ENCODE data around the gene H6PD.

The H6PD gene

DNA sequence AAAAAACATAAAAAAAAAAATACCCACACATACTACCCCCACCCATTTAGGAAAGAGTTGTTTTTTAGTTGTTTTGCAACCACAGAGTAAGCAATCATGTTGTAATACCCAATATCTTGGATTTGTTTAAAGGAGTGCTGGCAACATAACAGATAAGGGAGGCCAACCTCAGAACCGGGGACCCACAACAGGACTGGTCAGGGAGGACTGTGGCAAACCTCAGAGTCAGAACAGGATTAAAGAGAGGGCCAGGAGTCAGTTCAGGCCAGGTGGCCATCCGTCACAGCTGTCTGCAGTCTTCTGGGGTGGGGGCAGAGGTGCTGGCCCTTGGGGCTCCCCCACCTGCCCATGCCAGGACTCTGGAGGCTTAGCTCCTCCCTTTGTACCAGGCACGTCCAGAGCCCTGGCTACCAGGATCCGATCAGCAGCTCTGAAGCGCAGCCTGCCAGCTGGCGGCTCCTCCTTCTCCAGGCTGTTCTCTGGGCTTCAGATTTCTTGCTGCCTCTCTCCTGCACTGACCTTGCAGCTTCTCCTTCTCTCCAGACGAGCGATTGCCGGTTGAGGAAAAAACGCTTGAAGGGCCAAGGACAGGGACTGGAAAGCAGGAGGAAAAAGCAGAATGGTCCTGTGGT, 7.9 kb downstream of the H6PD start:
- no peak for FAIRE-seq

DNA sequence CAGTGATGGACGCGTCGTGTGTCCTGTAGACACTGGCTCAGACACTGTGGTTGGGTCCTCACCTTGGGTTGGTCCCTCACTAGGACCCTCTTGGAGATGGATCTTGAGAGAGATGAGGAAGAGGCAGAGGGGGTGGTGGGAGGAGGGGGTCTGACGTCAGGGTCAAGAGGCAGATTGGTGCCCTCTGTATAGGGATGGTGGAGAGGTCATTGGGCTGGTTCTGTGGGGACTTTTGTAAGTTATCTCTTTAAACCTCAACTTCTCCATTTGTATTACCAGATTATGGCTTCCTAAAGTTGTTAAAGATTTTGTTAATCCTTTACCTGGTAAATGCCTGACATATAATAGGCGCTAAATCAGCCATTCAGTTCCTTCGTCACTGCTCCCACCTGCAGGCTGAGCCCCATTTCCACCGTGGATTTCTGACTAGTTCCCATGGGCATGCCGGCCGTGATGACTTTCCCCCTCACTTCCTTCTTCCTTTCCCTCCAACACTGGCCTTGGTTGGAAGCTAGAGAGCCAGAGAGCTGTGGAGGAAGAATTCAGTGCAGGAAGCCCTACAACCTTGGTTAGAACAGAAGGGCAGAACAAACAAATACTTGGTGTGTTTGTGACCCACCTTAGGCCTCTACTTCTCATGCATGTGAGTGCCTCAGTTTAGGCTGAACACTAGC, 8.6 kb downstream of the H6PD start:
- no peak for FAIRE-seq

GRCh38 chr1:9244501-9245229, 10.1 kb downstream of the H6PD start:
- FAIRE-seq: no peak

GRCh38 chr1:9245230-9245619, 10.7 kb downstream of the H6PD start:
- FAIRE-seq: no peak

DNA sequence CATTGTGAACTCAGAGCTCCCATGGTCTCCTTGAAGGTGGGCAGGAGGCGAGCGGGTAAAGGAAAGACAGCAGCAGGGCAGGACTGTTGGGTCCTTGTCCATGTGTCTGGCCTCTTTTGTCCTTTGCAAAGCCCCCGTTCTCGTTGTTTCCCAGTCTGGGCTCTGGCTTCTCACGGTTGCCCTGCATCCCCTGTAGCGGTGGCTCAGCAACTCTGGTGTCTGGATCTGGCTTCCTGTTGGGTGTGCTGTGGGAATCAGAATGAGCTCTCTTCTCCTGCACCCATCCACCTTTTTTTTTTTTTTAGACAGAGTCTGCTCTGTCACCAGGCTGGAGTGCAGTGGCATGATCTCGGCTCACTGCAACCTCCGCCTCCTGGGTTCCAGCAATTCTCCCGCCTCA, 11.1 kb downstream of the H6PD start:
- FAIRE-seq: no peak

- no peak for FAIRE-seq
Observed at GRCh38 chr1:9246215-9246614, 11.6 kb downstream of the H6PD start.

GRCh38 chr1:9246841-9247785, 12.5 kb downstream of the H6PD start:
- no peak for FAIRE-seq

DNA sequence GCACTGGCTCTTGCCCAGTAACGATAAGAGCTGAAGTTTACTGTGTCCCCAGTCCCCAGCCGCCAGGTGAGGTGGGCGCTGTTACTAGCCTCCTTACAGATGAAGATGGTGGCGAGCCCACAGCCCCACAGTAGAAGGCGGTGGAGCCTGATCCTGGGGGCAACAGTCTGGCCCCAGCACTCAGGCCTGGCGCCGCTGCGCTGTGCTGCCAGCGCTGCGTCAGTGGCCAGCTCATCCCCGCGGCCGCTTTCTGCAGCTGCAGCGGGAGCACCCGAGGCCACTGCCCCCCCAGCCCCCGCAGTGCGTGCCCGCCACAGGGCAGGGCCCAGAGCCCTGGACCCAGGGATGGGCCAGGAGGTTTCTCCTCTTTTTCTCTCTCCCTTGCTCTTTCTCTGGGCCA, 13.3 kb downstream of the H6PD start:
- no peak for FAIRE-seq

GRCh38 chr1:9248341-9249262, 14.0 kb downstream of the H6PD start:
- FAIRE-seq: no peak

DNA sequence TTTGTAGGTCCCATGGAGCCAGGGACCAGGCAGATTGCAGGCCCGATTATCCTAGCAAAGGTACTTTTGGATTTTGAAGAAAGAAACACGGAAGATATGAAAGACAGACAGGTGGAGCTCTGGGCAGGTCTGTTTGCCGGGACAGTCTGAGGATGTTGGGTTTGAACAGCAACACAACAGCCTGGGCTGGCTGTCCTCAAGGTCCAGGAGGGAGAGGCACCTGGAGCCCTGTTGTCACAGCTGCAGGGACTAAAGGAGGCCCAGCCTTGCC, 14.6 kb downstream of the H6PD start:
- no peak for FAIRE-seq

DNA sequence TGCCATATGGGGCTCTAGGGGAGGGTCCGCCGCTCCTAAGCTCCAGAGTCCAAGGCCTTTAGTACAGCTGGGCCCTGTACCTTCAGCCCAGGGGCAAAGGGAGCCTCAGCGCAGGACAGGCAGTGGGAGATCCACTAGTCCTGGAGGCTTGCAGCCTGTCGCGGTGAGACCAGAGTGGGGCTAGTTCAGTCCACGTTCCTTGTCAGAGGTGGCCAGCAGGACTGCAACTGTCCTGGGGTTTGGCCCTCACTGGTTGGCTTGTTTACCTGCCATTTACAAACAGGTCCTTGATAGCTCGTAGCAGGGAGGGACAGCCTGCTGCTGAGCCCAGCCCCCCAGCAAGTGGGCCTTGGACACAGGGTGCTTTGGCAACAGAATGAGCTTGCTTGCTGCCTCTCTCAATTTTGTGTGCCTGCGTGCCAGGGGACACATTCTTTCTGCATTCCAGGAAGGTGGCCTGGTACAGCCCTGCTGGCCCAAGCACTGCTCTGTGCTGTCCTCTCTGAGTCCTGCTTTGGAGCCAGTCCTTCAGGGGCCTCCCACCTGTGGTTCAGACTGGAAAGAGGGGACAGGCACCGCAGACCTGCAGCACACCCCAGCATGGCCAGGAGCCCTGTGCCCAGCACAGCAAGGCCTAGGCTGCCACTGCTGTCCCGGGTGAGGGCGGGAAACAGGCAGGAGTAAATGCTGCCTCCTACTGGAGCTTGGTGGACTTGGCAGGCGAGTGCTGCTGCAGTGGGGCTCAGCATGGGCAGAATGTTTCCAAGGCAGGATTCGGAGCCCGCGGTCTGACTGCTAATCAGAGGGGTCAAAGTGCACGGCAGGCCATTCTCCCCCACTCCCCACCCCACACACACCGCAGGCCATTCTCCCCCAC, 15.2 kb downstream of the H6PD start:
- FAIRE-seq: no peak

- no peak for FAIRE-seq
Observed at GRCh38 chr1:9250411-9251381, 16.1 kb downstream of the H6PD start.

GRCh38 chr1:9251501-9251900, 16.9 kb downstream of the H6PD start:
- no peak for FAIRE-seq

DNA sequence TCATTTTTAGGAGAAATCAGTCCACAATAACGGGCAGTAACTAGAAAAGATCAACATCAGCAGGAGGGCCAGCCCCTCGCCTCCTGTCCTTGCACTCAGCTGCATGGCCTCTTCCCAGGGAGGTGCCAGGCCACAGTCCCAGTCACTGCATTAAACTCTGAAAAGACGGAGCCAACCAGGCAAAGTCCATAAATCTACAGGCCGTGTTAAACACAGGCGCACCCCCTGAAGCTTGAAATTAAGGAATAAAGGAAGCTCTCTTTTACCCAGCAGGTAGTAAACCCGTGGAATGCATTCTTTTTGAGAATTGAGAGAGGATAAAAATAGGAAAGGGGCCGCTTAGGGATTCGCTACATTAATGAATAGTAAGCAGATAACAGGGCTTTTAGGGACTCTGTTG, 18.4 kb downstream of the H6PD start:
- FAIRE-seq: no peak

GRCh38 chr1:9253453-9254105, 19.0 kb downstream of the H6PD start:
- no peak for FAIRE-seq

- no peak for FAIRE-seq
Observed at GRCh38 chr1:9256332-9256731, 21.8 kb downstream of the H6PD start.

- FAIRE-seq: no peak
Observed at GRCh38 chr1:9257851-9258250, 23.3 kb downstream of the H6PD start.

GRCh38 chr1:9258629-9259028, 24.1 kb downstream of the H6PD start:
- no peak for FAIRE-seq

- no peak for FAIRE-seq
Observed at GRCh38 chr1:9260059-9260766, 25.6 kb downstream of the H6PD start.

Data from endometrium (tissue), 2 donors.